ELR (cell line): ENCODE data around the gene SSH2.

Experiments used
- DNase-seq: peaks from one replicate; pipeline ENCODE4 v3.0.0-alpha.2; 2015; ENCODE audit warnings: low read depth

SSH2 gene

GRCh38 chr17:29589524-29590410, 340.3 kb downstream of the SSH2 start, which contains the start of gene GIT1:
GIT1 (minus strand) TSS chr17:29589648; CDS start chr17:29589378, 270 bp downstream.
- DNase-seq, result peak; percentile 91

- peak; percentile 63 for DNase-seq
Measured at GRCh38 chr17:29588562-29589411, 341.2 kb downstream of the SSH2 start.

GRCh38 chr17:29588017-29588561, 341.9 kb downstream of the SSH2 start:
- no peak for DNase-seq

GRCh38 chr17:29587591-29587990, 342.4 kb downstream of the SSH2 start:
- no peak for DNase-seq

DNA sequence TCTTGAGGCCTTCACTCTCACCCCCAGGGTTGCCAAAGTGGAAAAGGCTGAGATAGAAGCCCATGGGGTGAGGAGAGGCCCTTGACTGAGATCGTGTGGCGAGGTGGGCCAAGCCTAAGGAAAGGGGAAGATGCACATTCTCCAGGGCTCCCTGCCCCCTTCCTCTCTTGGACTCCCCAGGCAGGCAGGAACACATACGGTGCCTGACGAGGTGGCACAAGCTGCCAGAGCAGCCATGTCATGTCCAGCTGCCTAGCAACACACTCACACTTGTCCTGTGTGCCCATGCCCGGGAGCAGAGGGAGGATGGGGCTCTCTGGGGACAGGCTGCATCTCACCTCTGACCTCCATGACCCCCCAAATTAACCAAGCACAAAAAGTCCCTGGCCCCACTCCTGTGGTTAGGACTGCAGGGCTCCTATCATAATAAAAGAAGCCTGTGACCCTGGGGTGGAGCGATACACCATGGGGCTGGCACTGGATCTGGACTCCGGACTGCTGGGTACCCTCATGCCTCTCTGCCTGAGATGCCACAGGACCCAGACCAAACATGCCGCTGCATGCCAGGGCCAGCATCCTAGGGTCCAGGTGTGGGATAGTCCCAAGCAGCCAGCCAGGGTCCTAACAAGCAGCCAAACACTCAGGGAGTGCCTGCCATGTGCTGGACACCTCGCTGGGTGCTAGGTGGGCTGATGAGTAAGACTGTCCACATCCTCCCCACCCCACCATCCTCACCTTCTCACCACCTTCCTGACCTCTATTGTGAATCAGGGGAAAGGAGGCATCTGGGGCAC, 343.2 kb downstream of the SSH2 start:
- peak; percentile 37 for DNase-seq

GRCh38 chr17:29585080-29585751, 344.8 kb downstream of the SSH2 start:
- peak; percentile 53 for DNase-seq

DNA sequence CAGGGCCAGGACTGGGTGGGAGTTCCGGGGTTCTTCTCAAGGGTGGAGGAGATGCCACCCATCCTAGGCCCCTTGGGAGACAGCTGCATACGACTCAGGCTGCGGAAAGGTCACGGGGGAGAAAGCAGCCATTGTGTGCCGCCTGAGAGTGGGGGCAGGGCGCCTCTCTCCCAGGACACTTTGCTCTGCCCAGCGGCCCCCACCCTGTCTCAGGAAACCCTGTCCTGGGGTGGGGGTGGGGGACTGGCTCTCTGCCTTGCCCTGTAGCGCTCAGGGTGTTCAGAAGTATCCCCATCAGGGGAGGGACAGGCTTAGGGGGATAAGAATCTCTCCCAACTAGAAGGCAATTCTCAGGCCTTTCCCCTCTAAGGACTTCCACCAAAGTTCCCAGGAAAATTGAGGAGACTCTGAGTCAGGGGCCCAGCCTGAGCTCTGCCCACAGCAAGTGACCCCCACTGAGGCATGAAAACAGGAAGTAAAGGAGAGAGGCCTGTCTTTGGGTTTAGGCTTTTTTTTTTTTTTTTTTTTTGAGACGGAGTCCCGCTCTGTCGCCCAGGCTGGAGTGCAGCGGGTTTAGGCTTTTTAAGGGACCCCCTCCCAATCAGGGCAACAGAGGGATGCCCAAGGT, 345.5 kb downstream of the SSH2 start:
- no peak for DNase-seq

DNA sequence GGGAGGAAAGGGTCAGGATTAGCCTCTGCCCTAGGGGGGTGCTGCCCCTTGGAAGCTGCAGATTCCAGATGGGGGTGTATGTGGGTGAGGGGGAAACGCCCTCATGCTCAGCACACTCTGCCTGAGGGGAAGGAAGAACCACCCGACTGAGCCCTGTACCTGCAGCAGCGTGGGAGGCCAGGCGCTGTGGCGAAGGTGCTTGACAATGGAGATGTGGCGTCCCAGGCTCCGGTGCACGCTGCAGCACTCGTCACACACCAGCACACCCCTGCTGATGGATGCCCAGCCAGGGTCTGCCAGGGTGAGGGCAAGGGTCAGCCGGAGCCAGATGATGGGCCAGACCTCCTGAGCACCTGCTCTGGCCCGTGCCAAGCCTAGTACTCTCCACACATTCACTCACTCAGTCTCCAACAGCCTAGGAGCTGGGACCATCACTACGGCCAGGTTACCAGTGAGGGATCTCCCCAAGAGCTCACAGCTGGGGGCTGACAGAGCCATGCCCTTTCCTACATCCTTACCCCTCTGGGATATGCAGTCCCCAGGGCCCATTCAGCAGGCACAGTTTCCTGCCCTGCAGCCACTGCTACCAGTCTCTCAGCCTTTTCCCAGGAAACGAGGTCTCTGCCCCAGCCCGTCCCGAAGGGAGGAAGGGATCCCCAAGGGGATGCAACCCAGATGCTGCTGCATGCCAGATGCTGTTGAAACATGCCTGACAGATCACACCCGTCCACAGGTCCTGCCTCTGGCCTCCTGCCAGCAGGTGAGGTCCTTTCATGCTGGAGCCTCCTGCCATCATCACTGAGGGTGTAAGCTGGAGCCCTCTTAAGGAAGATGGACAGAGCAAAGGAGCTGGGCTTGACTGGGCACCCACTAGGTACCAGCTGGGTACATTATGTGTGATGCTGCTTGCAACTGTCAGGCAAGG, 346.4 kb downstream of the SSH2 start:
- DNase-seq, result no peak

GRCh38 chr17:29582772-29583171, 347.3 kb downstream of the SSH2 start:
- no peak for DNase-seq

- DNase-seq, result no peak
Measured at GRCh38 chr17:29582254-29582765, 347.7 kb downstream of the SSH2 start.

GRCh38 chr17:29581583-29582253, 348.3 kb downstream of the SSH2 start:
- DNase-seq, result no peak

- peak; percentile 87 for DNase-seq
Measured at GRCh38 chr17:29579866-29580771, 349.9 kb downstream of the SSH2 start.

- DNase-seq, result no peak
Measured at GRCh38 chr17:29578626-29579485, 351.2 kb downstream of the SSH2 start.

DNA sequence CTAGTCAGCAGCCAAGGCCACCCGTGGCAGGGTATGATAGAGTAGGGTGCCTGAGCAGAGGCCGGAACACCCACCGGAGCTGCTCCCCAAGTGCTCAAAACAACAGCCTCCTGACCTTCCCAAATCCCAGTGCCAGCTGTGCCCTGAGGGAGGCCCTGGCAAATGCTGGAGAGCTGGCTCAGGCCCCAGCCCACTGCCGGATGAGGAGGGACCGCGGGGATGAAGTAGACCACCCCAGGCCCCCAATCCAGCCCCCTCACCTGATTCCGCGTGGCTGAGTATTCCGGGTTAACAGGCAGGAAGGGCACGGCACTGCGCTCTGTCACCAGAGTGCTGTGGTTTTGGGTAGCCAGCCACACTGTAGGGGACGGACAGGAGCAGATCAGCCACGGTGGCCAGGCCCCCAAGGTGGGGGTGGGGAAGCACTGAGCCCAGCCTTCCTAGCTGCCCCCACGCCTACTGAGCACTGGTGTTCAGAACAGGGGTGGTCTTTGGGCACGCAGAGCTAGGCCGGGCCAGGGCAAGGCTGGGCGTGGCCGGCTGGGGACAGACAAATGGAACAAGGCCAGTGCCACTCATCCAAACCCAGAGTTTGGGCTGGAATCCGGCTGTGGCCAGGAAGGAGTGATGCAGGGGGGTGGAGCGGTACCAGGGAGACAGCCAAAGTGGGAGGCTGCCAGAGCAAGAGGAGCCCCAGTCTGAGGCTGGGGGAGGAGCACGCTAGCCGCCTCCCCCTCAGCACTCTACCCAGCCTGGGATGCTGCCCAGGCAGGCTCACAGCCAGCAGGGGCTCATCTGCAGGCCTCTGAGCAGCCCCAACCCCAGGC, 352.4 kb downstream of the SSH2 start:
- DNase-seq, result no peak

DNA sequence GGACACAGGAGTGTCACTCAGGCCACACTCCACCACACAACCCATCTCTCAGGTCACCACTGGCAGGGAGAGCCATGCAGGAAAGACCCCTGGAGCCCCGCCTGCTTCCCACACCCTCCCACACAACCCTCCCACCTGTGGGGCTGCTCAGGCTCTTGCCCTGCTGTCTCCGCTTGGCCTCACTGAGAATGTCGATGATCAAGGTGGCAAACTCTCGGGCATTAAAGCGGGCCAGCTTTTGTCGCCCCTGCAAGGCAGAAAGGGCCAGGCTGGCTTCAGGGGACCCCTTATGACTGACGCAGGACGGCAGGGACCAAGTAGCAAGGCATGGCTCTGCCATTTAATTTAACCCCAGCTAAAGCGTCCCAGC, 353.0 kb downstream of the SSH2 start:
- DNase-seq, result no peak
